SK-N-SH (cell line): ENCODE results near the gene EYA3. TPM values are rescaled to one million over a fixed set of nuclear protein-coding genes. Genes with fewer than 3 reads are reported as not detected.

Source experiments
- CTCF ChIA-PET: fragments of 300-600, 350-600 bp; formaldehyde crosslinking; extraction: SDS; loops from one replicate; lab custom pipeline; 2021; lab: Yijun Ruan, JAX
- POLR2A ChIA-PET: fragments of 350-600 bp; sonication (Branson Sonifier 250); formaldehyde crosslinking; extraction: SDS; loops from one replicate; lab custom pipeline; 2020; ENCODE audit warnings: antibody characterized with exemption, inconsistent platforms; lab: Yijun Ruan, JAX
- DNase-seq: peaks from one replicate; pipeline ENCODE4 v3.0.0; 2012
- H2AFZ ChIP-seq: fragments of 200-600 bp; sonication (generic); 2 replicates; pipeline ENCODE4 v1.8.1; 2016; ENCODE audit warnings: antibody characterized with exemption, mild to moderate bottlenecking, low read depth
- H3F3A ChIP-seq: fragments of 200-600 bp; sonication (generic); replicated peaks from 2 replicates; pipeline ENCODE3; 2016; ENCODE audit warnings: antibody characterized with exemption, mild to moderate bottlenecking; ENCODE audit not compliant: insufficient read depth
- H3K27ac ChIP-seq, 2 experiments: fragments of 200-500 bp in 1 of 2; fragments of 200-600 bp in 1 of 2; sonication (Bioruptor generic) in 1 of 2; sonication (generic), shearing (Covaris generic) in 1 of 2; 2 replicates each; pipeline versions ENCODE4 v1.5.1 to v1.6.1; 2014 to 2016; ENCODE audit warnings: low read depth in 2 of 2, inconsistent platforms in 1 of 2, low read length in 1 of 2, mild to moderate bottlenecking in 1 of 2, mixed read lengths in 1 of 2
- H3K27me3 ChIP-seq: fragments of 200-600 bp; sonication (generic), shearing (Covaris generic); 2 replicates; pipeline ENCODE4 v1.6.1; 2016; ENCODE audit warnings: mixed run types; ENCODE audit not compliant: insufficient read depth
- H3K36me3 ChIP-seq, 2 experiments: fragments of 200-500 bp in 1 of 2; fragments of 200-600 bp in 1 of 2; sonication (Bioruptor generic) in 1 of 2; sonication (generic) in 1 of 2; replicated peaks in 1 of 2; 2 replicates each; pipeline versions ENCODE3 to v1.5.1; 2014 to 2016; ENCODE audit warnings: low read length in 1 of 2, mild to moderate bottlenecking in 1 of 2; ENCODE audit not compliant: insufficient read depth in 2 of 2, control insufficient read depth in 1 of 2
- H3K4me1 ChIP-seq, 2 experiments: fragments of 200-500 bp in 1 of 2; fragments of 200-600 bp in 1 of 2; sonication (Bioruptor generic) in 1 of 2; sonication (generic), shearing (Covaris generic) in 1 of 2; 2 replicates each; pipeline versions ENCODE4 v1.5.1 to v1.6.1; 2014 to 2016; ENCODE audit warnings: low read depth in 1 of 2, low read length in 1 of 2, mixed run types in 1 of 2; ENCODE audit not compliant: insufficient read depth in 2 of 2, control insufficient read depth in 1 of 2
- H3K4me2 ChIP-seq: fragments of 200-600 bp; sonication (generic), shearing (Covaris generic); 2 replicates; pipeline ENCODE4 v1.6.1; 2017; ENCODE audit warnings: mixed run types
- H3K4me3 ChIP-seq, 2 experiments: fragments of 200-500 bp in 1 of 2; fragments of 200-600 bp in 1 of 2; sonication (Bioruptor generic) in 1 of 2; sonication (generic), shearing (Covaris generic) in 1 of 2; 2 replicates each; pipeline versions ENCODE4 v1.5.1 to v1.8.1; 2014 to 2016; ENCODE audit warnings: low read depth in 2 of 2, inconsistent platforms in 1 of 2, low read length in 1 of 2, mild to moderate bottlenecking in 1 of 2, mixed read lengths in 1 of 2, moderate library complexity in 1 of 2
- H3K79me2 ChIP-seq: fragments of 200-600 bp; sonication (generic); 2 replicates; pipeline ENCODE4 v1.8.1; 2017; ENCODE audit warnings: mild to moderate bottlenecking; ENCODE audit not compliant: insufficient read depth
- H3K9ac ChIP-seq: fragments of 200-600 bp; sonication (generic); 2 replicates; pipeline ENCODE4 v1.6.1; 2017; ENCODE audit warnings: mixed run types
- H3K9me2 ChIP-seq: fragments of 200-600 bp; sonication (generic); 2 replicates; pipeline ENCODE4 v1.6.1; 2017; ENCODE audit warnings: mixed run types
- H3K9me3 ChIP-seq: fragments of 200-600 bp; sonication (generic); 2 replicates; pipeline ENCODE4 v1.6.1; 2017; ENCODE audit warnings: mixed run types, mild to moderate bottlenecking, moderate library complexity
- H4K20me1 ChIP-seq: fragments of 200-600 bp; sonication (generic); 2 replicates; pipeline ENCODE4 v1.6.1; 2017; ENCODE audit warnings: mild to moderate bottlenecking, mixed run types; ENCODE audit not compliant: insufficient read depth
- EP300 ChIP-seq, 2 experiments: IDR thresholded peaks; 2 replicates each; pipeline versions ENCODE4 v1.4.0 to v1.6.1; 2012; ENCODE audit warnings: borderline replicate concordance in 1 of 2, low read depth in 1 of 2, low read length in 1 of 2
- EZH2phosphoT487 ChIP-seq: fragments of 200-600 bp; sonication (generic); IDR thresholded peaks from 2 replicates; pipeline ENCODE4 v1.6.1; 2017; ENCODE audit warnings: low read depth, mixed run types, mild to moderate bottlenecking, antibody characterized with exemption, moderate library complexity, borderline replicate concordance
- FOSL2 ChIP-seq: IDR thresholded peaks from 2 replicates; pipeline ENCODE4 v1.4.0; 2012; ENCODE audit warnings: low read depth, mild to moderate bottlenecking, moderate library complexity, borderline replicate concordance
- FOXJ3 ChIP-seq: sonication (generic); formaldehyde crosslinking; IDR thresholded peaks from 2 replicates; pipeline ENCODE4 v1.5.1; 2020; ENCODE audit warnings: mild to moderate bottlenecking, missing genetic modification reagents
- FOXM1 ChIP-seq: IDR thresholded peaks from 2 replicates; pipeline ENCODE4 v1.4.0; 2012; ENCODE audit warnings: low read depth, mild to moderate bottlenecking
- GABPA ChIP-seq: IDR thresholded peaks from 2 replicates; pipeline ENCODE4 v1.4.0; 2012; ENCODE audit warnings: low read depth, mild to moderate bottlenecking
- GATA2 ChIP-seq: sonication (generic); formaldehyde crosslinking; IDR thresholded peaks from 2 replicates; pipeline ENCODE4 v1.5.0; 2020; ENCODE audit warnings: mild to moderate bottlenecking, missing genetic modification reagents
- JUND ChIP-seq: IDR thresholded peaks from 2 replicates; pipeline ENCODE4 v1.4.0; 2012
- RAD21 ChIP-seq: IDR thresholded peaks from 2 replicates; pipeline ENCODE4 v1.6.1; 2012; ENCODE audit warnings: mild to moderate bottlenecking, low read length
- SIN3A ChIP-seq: IDR thresholded peaks from 2 replicates; pipeline ENCODE4 v1.6.1; 2012; ENCODE audit warnings: low read depth, mild to moderate bottlenecking, low read length, moderate library complexity, borderline replicate concordance
- USF2 ChIP-seq: fragments of 150-350 bp; IDR thresholded peaks from 2 replicates; pipeline ENCODE4 v1.6.1; 2017; ENCODE audit warnings: antibody characterized with exemption, low read length, low read depth, borderline replicate concordance
- WGBS: methylation state at CpG from one replicate; pipeline ENCODE4 v1.1.6; 2017; ENCODE audit warnings: low lambda C conversion rate; 5-methylcytosine and 5-hydroxymethylcytosine counted together
- polyA plus RNA-seq, 3 experiments: library from polyadenylated mRNA; depleted of rRNA; stranded (reverse); fragments of >200 nt; gene quantifications; 2 replicates each; pipeline ENCODE4 v1.2.3, GENCODE V29; 2012
- TF ChIP-seq, protein P1 (sequence below): IDR thresholded peaks from 2 replicates; pipeline ENCODE4 v1.4.0; 2012; ENCODE audit warnings: low read depth
- TF ChIP-seq, protein P2 (sequence below): fragments of 200-600 bp; sonication (generic); IDR thresholded peaks from 2 replicates; pipeline ENCODE4 v1.6.1; 2017; ENCODE audit warnings: antibody characterized with exemption, mild to moderate bottlenecking, moderate library complexity
- TF ChIP-seq, protein P3 (sequence below): fragments of 150-350 bp; IDR thresholded peaks from 2 replicates; pipeline ENCODE4 v1.6.1; 2016; ENCODE audit warnings: mild to moderate bottlenecking, low read depth, low read length
- TF ChIP-seq, protein P4 (sequence below): IDR thresholded peaks from 2 replicates; pipeline ENCODE4 v1.4.0; 2012; ENCODE audit warnings: low read depth, borderline replicate concordance

EYA3 gene
- polyA plus RNA-seq, 1 of the 3 experiments (the other 2 are of a cell fraction) = 6.5 TPM

DNA sequence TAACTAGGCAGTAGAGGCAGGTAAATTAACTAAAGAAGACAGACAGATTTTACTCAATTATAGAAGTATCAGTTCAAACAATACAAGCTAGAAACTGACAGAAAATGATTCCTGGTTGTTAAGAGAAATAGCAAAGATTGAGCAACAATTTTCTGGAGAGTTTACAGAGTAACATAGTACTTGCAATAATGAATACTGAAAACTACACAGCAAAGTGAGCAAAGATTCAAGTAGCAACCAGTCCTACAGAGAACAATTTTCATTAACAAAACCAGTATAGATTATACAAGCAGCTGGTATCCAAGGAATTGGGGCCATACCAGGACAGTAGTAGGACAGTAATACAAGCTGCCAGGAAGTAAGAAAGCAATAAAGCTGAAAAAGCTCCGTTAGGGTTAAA lies 37.6 kb downstream of the EYA3 start (continued):
- TF ChIP-seq FOXM1 (no peak), GABPA (no peak), EP300 (IDR thresholded peaks at IDR 0.05; ENCODE audit: borderline replicate concordance in 1 of 2, low read depth in 1 of 2, low read length in 1 of 2) (no peak), EZH2phosphoT487 (no peak), GATA2 (no peak)
- TF ChIP-seq, protein P1, sequence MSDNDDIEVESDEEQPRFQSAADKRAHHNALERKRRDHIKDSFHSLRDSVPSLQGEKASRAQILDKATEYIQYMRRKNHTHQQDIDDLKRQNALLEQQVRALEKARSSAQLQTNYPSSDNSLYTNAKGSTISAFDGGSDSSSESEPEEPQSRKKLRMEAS = no peak

GRCh38 chr1:28046716-28047115 lies 41.7 kb downstream of the EYA3 start:
- WGBS = 100% methylated on average over 4 of the region's 4 CpGs
- H3K36me3 ChIP-seq = peaks cover 25 to 52% of the 10 kb centered on the region in 2 experiments
- peaks cover 0 to 9% of the 10 kb centered on the region in 2 experiments; a peak in 1 of 4 replicates for H3K4me1 ChIP-seq
- H3K9me2 ChIP-seq = no peaks in the 10 kb centered on the region
- no peak overlapping the region for H3K4me3 ChIP-seq
- peaks cover 26% of the 10 kb centered on the region for H3K79me2 ChIP-seq
- no peak for DNase-seq
- H3K27ac ChIP-seq = no peak overlapping the region
- CTCF ChIA-PET = interaction anchor here (1.8 kb wide), 1 partner anchor 14 kb away, joined by 4 read pairs; no protein-coding TSS in a partner anchor
- H3K9ac ChIP-seq = no peak overlapping the region
- H2AFZ ChIP-seq = no peak overlapping the region
- H3K4me2 ChIP-seq = no peak overlapping the region
- H3K9me3 ChIP-seq = no peaks in the 10 kb centered on the region
- H3F3A ChIP-seq = peaks cover 8% of the 10 kb centered on the region
- H3K27me3 ChIP-seq = no peaks in the 10 kb centered on the region
- POLR2A ChIA-PET = no interaction called here
- H4K20me1 ChIP-seq = no peaks in the 10 kb centered on the region
- TF ChIP-seq SIN3A (no peak), JUND (no peak), USF2 (no peak), GABPA (no peak), RAD21 (no peak), FOXJ3 (no peak), FOSL2 (no peak), FOXM1 (no peak), GATA2 (no peak)
- TF ChIP-seq, protein P2, sequence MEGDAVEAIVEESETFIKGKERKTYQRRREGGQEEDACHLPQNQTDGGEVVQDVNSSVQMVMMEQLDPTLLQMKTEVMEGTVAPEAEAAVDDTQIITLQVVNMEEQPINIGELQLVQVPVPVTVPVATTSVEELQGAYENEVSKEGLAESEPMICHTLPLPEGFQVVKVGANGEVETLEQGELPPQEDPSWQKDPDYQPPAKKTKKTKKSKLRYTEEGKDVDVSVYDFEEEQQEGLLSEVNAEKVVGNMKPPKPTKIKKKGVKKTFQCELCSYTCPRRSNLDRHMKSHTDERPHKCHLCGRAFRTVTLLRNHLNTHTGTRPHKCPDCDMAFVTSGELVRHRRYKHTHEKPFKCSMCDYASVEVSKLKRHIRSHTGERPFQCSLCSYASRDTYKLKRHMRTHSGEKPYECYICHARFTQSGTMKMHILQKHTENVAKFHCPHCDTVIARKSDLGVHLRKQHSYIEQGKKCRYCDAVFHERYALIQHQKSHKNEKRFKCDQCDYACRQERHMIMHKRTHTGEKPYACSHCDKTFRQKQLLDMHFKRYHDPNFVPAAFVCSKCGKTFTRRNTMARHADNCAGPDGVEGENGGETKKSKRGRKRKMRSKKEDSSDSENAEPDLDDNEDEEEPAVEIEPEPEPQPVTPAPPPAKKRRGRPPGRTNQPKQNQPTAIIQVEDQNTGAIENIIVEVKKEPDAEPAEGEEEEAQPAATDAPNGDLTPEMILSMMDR = no peak
- TF ChIP-seq, protein P3, sequence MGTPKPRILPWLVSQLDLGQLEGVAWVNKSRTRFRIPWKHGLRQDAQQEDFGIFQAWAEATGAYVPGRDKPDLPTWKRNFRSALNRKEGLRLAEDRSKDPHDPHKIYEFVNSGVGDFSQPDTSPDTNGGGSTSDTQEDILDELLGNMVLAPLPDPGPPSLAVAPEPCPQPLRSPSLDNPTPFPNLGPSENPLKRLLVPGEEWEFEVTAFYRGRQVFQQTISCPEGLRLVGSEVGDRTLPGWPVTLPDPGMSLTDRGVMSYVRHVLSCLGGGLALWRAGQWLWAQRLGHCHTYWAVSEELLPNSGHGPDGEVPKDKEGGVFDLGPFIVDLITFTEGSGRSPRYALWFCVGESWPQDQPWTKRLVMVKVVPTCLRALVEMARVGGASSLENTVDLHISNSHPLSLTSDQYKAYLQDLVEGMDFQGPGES = no peak
- TF ChIP-seq, protein P1 = no peak
- TF ChIP-seq, protein P4, sequence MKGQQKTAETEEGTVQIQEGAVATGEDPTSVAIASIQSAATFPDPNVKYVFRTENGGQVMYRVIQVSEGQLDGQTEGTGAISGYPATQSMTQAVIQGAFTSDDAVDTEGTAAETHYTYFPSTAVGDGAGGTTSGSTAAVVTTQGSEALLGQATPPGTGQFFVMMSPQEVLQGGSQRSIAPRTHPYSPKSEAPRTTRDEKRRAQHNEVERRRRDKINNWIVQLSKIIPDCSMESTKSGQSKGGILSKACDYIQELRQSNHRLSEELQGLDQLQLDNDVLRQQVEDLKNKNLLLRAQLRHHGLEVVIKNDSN = no peak
